Fibroblast of lung (primary cell): ENCODE data around the gene KCTD2.

Source experiments
- CTCF ChIP-seq, 2 donors: IDR thresholded peaks in 1 of 2; conservative IDR thresholded peaks in 1 of 2; 1 replicate in 1 of 2; 2 replicates in 1 of 2; pipeline ENCODE4 v1.5.1; 2011 to 2012; ENCODE audit warnings: low read length in 2 of 2, control low read depth in 1 of 2, inconsistent platforms in 1 of 2, low read depth in 1 of 2, mild to moderate bottlenecking in 1 of 2
- EZH2 ChIP-seq: IDR thresholded peaks from 2 replicates; pipeline ENCODE4 v1.5.1; 2012; ENCODE audit warnings: low read length, control low read depth, mild to moderate bottlenecking; ENCODE audit errors: missing control alignments

GRCh38 chr17:75049706-75050105 is 2.7 kb downstream of the KCTD2 start:
- TF ChIP-seq CTCF (conservative IDR thresholded peaks at IDR 0.05 in 1 of 2, IDR thresholded peaks at IDR 0.05 in 1 of 2; ENCODE audit: low read depth in 1 of 2, low read length in 2 of 2), result no peak
- no peak for TF ChIP-seq EZH2
